Subcutaneous adipose tissue (tissue), 4 donors: Measurements from ENCODE around the gene ODAPH. TPM values are rescaled to one million over a fixed set of nuclear protein-coding genes. Genes with fewer than 3 reads are reported as not detected.

Experiments used
- CTCF ChIP-seq: fragments of 450-650 bp; IDR thresholded peaks from one replicate; pipeline ENCODE4 v1.5.1; 2016; ENCODE audit warnings: low read depth, mild to moderate bottlenecking, control low read depth, antibody characterized with exemption, moderate library complexity
- total RNA-seq, 4 donors: library from RNA; depleted of rRNA; stranded (reverse); fragments of >200 nt; gene quantifications; one replicate each; pipeline ENCODE4 v1.1.0, GENCODE V29; 2016

ODAPH gene
- total RNA-seq, 4 donors from 2014 or later, result not detected

DNA sequence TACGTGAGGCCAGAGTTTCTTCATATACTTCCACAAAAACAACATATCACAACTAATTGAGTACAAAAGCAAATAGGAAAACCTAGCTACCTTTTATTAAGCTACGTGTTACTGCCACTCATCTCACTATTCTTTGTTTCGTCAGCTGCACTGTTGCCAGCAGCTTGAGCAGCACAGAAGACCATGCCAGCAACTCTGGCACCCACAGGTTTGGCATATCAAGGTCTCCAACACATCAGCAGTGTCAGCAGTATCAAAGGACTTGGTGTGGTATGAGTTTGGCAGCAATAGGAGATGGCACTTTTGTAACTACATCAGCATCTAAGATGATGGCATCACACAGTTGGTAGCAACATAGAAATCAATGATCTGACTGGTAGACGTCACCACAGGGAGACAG lies 43.8 kb downstream of the ODAPH start:
- no peak for TF ChIP-seq CTCF

- TF ChIP-seq CTCF, result no peak
Measured at GRCh38 chr4:75605928-75606327, 50.1 kb downstream of the ODAPH start.

- TF ChIP-seq CTCF, result no peak
Measured at GRCh38 chr4:75612306-75612705, 56.4 kb downstream of the ODAPH start.

Other genes starting within 250 kb of the ODAPH start
- gene RCHY1, start 41.7 kb upstream of the ODAPH start, total RNA-seq, result 10 to 100 TPM; 16.5 to 32.4 (median 20.9) TPM
- 10 to 100 TPM; 25.3 to 33.3 (median 29.1) TPM for gene THAP6, start 41.6 kb upstream of the ODAPH start, total RNA-seq
- not detected for gene CDKL2, start 74.5 kb downstream of the ODAPH start, total RNA-seq
- gene G3BP2, start 117.3 kb downstream of the ODAPH start, total RNA-seq, result 10 to 100 TPM; 52.9 to 88.4 (median 68.8) TPM
- 100 to 1,000 TPM in 1 of 4 donors, 10 to 100 TPM in 3; 57.5 to 112 (median 80.1) TPM for gene USO1, start 168.5 kb downstream of the ODAPH start, total RNA-seq